HG03139 (cell line): ENCODE measurements around the gene SMARCB1.

ENCODE experiments used
- ATAC-seq: cut with Tn5 transposase; IDR thresholded peaks from one replicate; pipeline ENCODE4 v1.9.1; 2021; ENCODE audit not compliant: unreplicated experiment

Gene SMARCB1

GRCh38 chr22:23874871-23875270 lies 88.1 kb downstream of the SMARCB1 start:
- no peak for ATAC-seq

- ATAC-seq: no peak
Measured at GRCh38 chr22:23875801-23876200, 89.0 kb downstream of the SMARCB1 start.

- no peak for ATAC-seq
Measured at GRCh38 chr22:23877566-23877965, 90.8 kb downstream of the SMARCB1 start.

GRCh38 chr22:23878219-23878618 lies 91.5 kb downstream of the SMARCB1 start:
- ATAC-seq: no peak

- ATAC-seq: no peak
Measured at GRCh38 chr22:23882370-23882769, 95.6 kb downstream of the SMARCB1 start.

GRCh38 chr22:23883658-23884057 lies 96.9 kb downstream of the SMARCB1 start:
- no peak for ATAC-seq

- ATAC-seq: no peak
Measured at GRCh38 chr22:23884140-23884539, 97.4 kb downstream of the SMARCB1 start.
